GM13976 (cell line): ENCODE measurements around the gene SSRP1.

ENCODE experiments used
- DNase-seq: peaks from one replicate; pipeline ENCODE4 v3.0.0; 2012; ENCODE audit warnings: low spot score
- CTCF ChIP-seq: IDR thresholded peaks from 2 replicates; pipeline ENCODE4 v1.5.1; 2012; ENCODE audit warnings: borderline replicate concordance, mild to moderate bottlenecking; ENCODE audit not compliant: insufficient read depth; ENCODE audit errors: extremely low read depth, missing control alignments, control extremely low read depth
- in situ Hi-C: fragments of 300-500 bp; cut with MboI; formaldehyde crosslinking; loops from one replicate; pipeline ENCODE4 v1.12.0; 2022; ENCODE audit warnings: low sequenced_read_pairs, mixed read lengths, inconsistent platforms; ENCODE audit not compliant: unreplicated experiment

SSRP1 gene

GRCh38 chr11:57356268-57356667 is 20.6 kb upstream of the SSRP1 start:
- DNase-seq: no peak
- TF ChIP-seq CTCF: no peak
- in situ Hi-C loops: no loop called here

GRCh38 chr11:57354699-57355098 is 19.0 kb upstream of the SSRP1 start:
- DNase-seq: no peak
- no peak for TF ChIP-seq CTCF
- in situ Hi-C loops: no loop called here

- DNase-seq: no peak
- TF ChIP-seq CTCF: no peak
- in situ Hi-C loops: no loop called here
Measured at GRCh38 chr11:57353852-57354251, 18.2 kb upstream of the SSRP1 start.

- in situ Hi-C loops: no loop called here
- DNase-seq: no peak
- TF ChIP-seq CTCF: no peak
Measured at GRCh38 chr11:57353446-57353845, 17.8 kb upstream of the SSRP1 start.

GRCh38 chr11:57353036-57353435 is 17.3 kb upstream of the SSRP1 start:
- TF ChIP-seq CTCF: no peak
- in situ Hi-C loops: no loop called here
- DNase-seq: no peak

GRCh38 chr11:57349491-57350274 is 14.0 kb upstream of the SSRP1 start:
- peak; percentile 82 for TF ChIP-seq CTCF
- in situ Hi-C loops: loop anchor here (10.0 kb wide), 1 partner anchor 175 kb away; no protein-coding TSS in a partner anchor

More at GRCh38 chr11:57349491-57350274, 14.0 kb upstream of the SSRP1 start:
- peak; percentile 85 for DNase-seq
